ENCODE data around the gene KRTAP10-2. TPM values are rescaled to one million over a fixed set of nuclear protein-coding genes. Genes with fewer than 3 reads are reported as not detected.

The KRTAP10-2 gene
- total and polyA plus RNA-seq, 3 donors from 2014 or later, result not detected

DNA sequence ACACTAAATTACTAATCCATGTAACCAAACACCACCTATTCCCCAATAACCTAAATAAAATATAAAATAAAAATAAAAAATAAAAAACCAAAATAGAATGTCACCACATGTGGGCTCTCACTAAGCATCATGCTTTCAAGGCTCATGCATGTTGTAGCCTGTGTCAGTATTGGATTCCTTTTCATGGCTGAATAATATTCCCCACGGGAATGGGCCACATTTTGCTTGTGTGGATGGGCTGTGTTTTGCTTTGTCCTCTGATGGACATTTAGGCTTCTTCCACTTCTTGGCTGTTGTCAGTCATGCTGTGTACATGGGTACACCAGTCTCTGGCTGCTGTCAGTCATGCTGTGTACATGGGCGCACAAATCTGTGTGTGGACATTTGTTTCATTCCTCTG is 37.8 kb upstream of the KRTAP10-2 start:
- no peak for DNase-seq
- H3K27me3 ChIP-seq, result no peaks in the 10 kb centered on the region
- 96% methylated on average over 2 of the region's 2 CpGs for WGBS, 2 donors
- no peak for TF ChIP-seq POLR2A (IDR thresholded peaks at IDR 0.05)
- TF ChIP-seq, protein P1, sequence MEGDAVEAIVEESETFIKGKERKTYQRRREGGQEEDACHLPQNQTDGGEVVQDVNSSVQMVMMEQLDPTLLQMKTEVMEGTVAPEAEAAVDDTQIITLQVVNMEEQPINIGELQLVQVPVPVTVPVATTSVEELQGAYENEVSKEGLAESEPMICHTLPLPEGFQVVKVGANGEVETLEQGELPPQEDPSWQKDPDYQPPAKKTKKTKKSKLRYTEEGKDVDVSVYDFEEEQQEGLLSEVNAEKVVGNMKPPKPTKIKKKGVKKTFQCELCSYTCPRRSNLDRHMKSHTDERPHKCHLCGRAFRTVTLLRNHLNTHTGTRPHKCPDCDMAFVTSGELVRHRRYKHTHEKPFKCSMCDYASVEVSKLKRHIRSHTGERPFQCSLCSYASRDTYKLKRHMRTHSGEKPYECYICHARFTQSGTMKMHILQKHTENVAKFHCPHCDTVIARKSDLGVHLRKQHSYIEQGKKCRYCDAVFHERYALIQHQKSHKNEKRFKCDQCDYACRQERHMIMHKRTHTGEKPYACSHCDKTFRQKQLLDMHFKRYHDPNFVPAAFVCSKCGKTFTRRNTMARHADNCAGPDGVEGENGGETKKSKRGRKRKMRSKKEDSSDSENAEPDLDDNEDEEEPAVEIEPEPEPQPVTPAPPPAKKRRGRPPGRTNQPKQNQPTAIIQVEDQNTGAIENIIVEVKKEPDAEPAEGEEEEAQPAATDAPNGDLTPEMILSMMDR (IDR thresholded peaks at IDR 0.05), result no peak
- no peak overlapping the region for H3K4me3 ChIP-seq
- intact Hi-C loops (cut with DNase I; ENCODE audit: low total_unique reads), result no loop called here
- no peak overlapping the region for H3K27ac ChIP-seq
- H3K36me3 ChIP-seq (ENCODE audit: low read depth, missing control alignments), result no peaks in the 10 kb centered on the region
- H3K4me1 ChIP-seq, result no peaks in the 10 kb centered on the region
- no peaks in the 10 kb centered on the region for H3K9me3 ChIP-seq

DNA sequence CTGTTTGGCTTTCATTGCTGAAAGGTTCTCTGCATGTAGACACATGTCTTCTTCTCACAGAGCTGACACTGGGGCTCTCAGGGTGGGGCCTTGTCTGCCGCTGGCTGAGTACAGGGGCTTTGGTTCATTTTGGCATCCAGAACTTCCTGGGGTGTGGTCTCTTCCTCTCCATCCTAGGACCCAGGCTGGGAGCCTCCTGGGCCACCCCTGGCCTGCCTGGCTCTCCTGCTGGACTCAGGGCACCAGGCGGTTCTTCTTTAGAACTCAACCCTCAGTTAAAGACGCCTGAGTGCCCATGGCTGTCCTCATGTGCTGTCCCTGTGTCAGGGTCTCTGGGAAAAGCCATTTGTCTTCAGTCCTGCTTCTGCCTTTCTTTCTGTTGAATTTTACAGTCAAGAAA is 34.6 kb upstream of the KRTAP10-2 start:
- TF ChIP-seq, protein P1 (IDR thresholded peaks at IDR 0.05), result no peak
- TF ChIP-seq POLR2A (IDR thresholded peaks at IDR 0.05), result no peak
- Histone ChIP-seq H3K27me3 (no peaks in the 10 kb centered on the region), H3K27ac (no peak overlapping the region), H3K4me1 (no peaks in the 10 kb centered on the region), H3K36me3 (ENCODE audit: low read depth, missing control alignments) (no peaks in the 10 kb centered on the region), H3K4me3 (no peak overlapping the region), H3K9me3 (no peaks in the 10 kb centered on the region)
- no peak for DNase-seq
- WGBS, 2 donors, result 86 to 95% methylated on average over 3 of the region's 3 CpGs
- intact Hi-C loops (cut with DNase I; ENCODE audit: low total_unique reads), result no loop called here

DNA sequence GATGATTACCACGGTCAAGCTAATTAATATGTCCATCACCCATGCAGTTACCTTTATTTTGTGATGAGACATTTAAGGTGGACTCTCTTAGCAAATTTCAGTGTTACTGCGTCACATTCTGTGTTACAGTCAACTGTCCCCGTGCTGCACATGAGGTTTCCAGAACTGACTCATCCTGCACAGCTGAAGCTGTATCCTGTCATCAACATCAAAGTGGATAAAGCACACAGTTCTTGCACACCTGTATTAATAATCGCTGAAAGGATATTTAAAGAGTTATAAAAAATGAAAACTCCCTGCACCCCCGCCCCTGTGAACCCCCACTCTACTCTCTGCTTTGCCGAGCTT is 32.5 kb upstream of the KRTAP10-2 start:
- no peaks in the 10 kb centered on the region for H3K9me3 ChIP-seq
- TF ChIP-seq, protein P1 (IDR thresholded peaks at IDR 0.05), result no peak
- TF ChIP-seq POLR2A (IDR thresholded peaks at IDR 0.05), result no peak

DNA sequence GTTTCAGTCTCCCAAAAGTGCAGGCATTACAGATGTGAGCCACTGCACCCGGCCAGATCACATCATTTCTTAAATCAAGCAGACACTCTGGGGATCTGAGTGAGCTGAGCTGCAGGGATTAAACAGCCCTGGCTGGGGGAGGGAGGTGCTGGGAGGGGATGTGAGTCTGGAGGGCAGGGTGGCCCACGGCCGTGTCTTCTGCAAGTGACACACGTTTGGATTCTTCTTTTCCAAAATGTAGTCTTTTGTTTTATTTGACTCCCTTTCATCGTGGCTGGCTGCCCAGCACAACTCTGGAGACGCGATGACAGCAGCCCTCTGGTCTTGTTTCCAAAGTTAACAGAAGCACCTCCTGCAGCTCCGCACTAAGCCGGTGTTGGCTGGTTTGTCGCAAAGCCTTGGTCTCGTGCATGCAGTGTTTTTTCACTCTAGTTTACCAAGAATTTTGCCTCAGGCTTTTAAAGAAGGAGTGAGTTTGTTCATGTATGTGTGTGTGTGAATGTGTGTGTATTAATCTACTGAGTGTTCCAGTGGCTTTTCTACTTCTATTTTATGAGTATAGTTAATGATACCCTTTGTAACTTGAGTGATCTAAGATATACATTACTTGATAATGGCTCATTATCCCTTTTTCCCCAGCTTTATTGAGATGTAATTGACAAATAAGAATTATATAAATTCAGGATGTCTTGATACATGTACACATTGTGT is 31.9 kb upstream of the KRTAP10-2 start:
- H3K27ac ChIP-seq, result no peak overlapping the region
- no peaks in the 10 kb centered on the region for H3K9me3 ChIP-seq
- intact Hi-C loops (cut with DNase I; ENCODE audit: low total_unique reads), result no loop called here
- DNase-seq, result no peak
- H3K4me3 ChIP-seq, result no peak overlapping the region
- TF ChIP-seq, protein P1 (IDR thresholded peaks at IDR 0.05), result no peak
- no peak for TF ChIP-seq POLR2A (IDR thresholded peaks at IDR 0.05)
- H3K4me1 ChIP-seq, result no peaks in the 10 kb centered on the region
- H3K36me3 ChIP-seq (ENCODE audit: low read depth, missing control alignments), result no peaks in the 10 kb centered on the region
- WGBS, 2 donors, result 40 to 48% methylated on average over 11 of the region's 11 CpGs
- no peaks in the 10 kb centered on the region for H3K27me3 ChIP-seq

More for the DNA sequence above, 32.5 kb upstream of the KRTAP10-2 start:
- DNase-seq, result no peak
- H3K4me3 ChIP-seq, result no peak overlapping the region
- 79 to 83% methylated on average over 6 of the region's 6 CpGs for WGBS, 2 donors
- no peak overlapping the region for H3K27ac ChIP-seq
- H3K27me3 ChIP-seq, result no peaks in the 10 kb centered on the region
- H3K4me1 ChIP-seq, result no peaks in the 10 kb centered on the region
- intact Hi-C loops (cut with DNase I; ENCODE audit: low total_unique reads), result no loop called here
- H3K36me3 ChIP-seq (ENCODE audit: low read depth, missing control alignments), result no peaks in the 10 kb centered on the region

DNA sequence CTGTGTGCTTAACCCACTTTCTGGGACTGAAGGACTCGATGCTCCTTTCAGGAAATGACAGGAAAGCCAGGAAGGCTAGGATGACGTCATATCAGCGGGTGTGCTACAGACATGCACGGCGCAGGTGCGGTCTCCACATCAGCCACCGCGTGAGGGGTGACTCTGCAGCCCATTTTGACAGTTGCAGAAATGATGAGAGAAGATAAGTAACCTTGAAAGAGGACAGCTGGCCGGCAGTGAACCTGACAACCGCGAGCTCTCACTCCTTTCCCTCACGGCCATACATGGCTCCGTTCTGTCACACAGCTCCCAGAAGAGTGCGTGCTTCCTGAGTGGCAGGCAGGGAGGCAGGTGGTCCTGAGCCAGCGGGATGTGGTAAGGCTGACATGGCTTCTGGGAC is 30.8 kb upstream of the KRTAP10-2 start:
- Histone ChIP-seq H3K36me3 (ENCODE audit: low read depth, missing control alignments) (no peaks in the 10 kb centered on the region), H3K4me3 (no peak overlapping the region), H3K9me3 (no peaks in the 10 kb centered on the region), H3K27ac (no peak overlapping the region), H3K4me1 (no peaks in the 10 kb centered on the region), H3K27me3 (no peaks in the 10 kb centered on the region)
- no peak for DNase-seq
- WGBS, 2 donors, result 77% methylated on average over 14 to 15 of the region's 15 CpGs
- intact Hi-C loops (cut with DNase I; ENCODE audit: low total_unique reads), result no loop called here
- TF ChIP-seq, protein P1 (IDR thresholded peaks at IDR 0.05), result no peak
- no peak for TF ChIP-seq POLR2A (IDR thresholded peaks at IDR 0.05)
